Measurements from ENCODE around the gene CXCL9. TPM values are rescaled to one million over a fixed set of nuclear protein-coding genes. Genes with fewer than 3 reads are reported as not detected.
"Not testable (repeated sequence)": the region's sequence is repeated elsewhere in the genome, so short reads cannot be mapped to it uniquely, and the experiment has no call there.

CXCL9 gene
- total RNA-seq, 2 donors from 2014 or later = 1.0 to 2.6 TPM

DNA sequence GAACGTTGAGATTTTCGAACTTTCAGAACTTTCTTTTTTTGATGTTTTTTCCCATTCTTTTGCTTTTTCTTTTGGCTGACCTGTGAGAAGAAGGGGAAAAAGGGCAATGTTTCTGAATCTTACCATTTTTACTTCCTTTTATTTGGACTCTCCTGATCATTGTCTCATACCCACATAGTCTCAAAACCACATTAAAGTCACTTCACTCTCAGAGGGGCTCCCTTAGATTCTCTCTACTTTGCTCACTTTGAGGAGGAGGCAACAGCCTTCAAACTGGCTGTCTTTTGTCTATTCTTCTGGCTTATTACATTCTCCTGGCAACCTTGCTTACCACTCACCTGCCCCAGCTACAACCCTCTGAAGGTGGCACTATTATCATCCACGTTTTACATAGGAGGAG lies 3.7 kb downstream of the CXCL9 start:
- no peak for DNase-seq (ENCODE audit: low spot score)
- Histone ChIP-seq H3K27me3 (no peaks in the 10 kb centered on the region), H3K9me3 (no peaks in the 10 kb centered on the region), H3K36me3 (no peaks in the 10 kb centered on the region), H3K4me3 (no peak overlapping the region), H3K4me1 (peaks cover 0 to 4% of the 10 kb centered on the region in 2 donors), H3K27ac (no peak overlapping the region)
- TF ChIP-seq, protein P1, sequence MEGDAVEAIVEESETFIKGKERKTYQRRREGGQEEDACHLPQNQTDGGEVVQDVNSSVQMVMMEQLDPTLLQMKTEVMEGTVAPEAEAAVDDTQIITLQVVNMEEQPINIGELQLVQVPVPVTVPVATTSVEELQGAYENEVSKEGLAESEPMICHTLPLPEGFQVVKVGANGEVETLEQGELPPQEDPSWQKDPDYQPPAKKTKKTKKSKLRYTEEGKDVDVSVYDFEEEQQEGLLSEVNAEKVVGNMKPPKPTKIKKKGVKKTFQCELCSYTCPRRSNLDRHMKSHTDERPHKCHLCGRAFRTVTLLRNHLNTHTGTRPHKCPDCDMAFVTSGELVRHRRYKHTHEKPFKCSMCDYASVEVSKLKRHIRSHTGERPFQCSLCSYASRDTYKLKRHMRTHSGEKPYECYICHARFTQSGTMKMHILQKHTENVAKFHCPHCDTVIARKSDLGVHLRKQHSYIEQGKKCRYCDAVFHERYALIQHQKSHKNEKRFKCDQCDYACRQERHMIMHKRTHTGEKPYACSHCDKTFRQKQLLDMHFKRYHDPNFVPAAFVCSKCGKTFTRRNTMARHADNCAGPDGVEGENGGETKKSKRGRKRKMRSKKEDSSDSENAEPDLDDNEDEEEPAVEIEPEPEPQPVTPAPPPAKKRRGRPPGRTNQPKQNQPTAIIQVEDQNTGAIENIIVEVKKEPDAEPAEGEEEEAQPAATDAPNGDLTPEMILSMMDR (IDR thresholded peaks at IDR 0.05) = no peak

DNA sequence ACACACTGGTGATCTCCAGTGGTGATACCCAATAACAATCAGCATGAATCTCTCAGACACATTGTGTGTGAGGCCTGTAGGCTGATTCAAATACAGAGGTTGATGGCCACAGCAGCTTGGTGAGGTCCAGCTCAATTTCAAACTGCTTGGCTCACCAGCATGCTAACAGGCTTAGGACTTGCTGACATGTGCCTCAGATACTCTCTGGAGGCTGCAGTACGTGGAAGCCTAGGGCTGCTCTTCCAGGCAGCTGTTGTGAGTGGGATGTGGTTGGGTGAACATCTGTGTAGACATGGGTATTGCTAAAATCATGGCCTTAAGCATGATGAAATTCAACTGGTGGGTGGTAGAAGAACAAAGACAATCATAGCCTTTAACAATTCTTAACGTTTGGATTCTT lies 4.3 kb downstream of the CXCL9 start:
- H3K27ac ChIP-seq = no peak overlapping the region
- TF ChIP-seq, protein P1 (IDR thresholded peaks at IDR 0.05) = no peak
- no peak for DNase-seq (ENCODE audit: low spot score)

DNA sequence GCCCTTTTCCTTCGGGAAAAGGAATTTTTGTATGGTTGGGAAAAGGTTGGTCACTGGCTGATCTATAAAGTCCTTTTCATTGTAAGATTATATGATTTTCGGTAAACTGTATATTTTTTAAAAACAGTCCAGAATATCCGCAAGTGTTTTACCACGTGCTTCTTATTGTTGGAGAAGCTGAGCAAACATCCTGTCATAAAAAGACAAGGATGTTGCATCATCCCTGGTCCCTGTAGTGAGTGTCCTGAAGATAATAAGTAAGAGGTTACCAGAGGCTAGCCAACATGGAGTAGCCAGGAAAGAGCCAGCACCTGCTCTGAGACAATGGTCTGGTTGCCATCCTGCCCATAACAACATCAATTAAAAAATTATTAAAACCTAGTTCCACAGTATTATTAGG lies 5.1 kb downstream of the CXCL9 start:
- H3K27ac ChIP-seq = no peak overlapping the region
- DNase-seq (ENCODE audit: low spot score) = no peak
- no peak overlapping the region for H3K4me3 ChIP-seq

More for the DNA sequence above, 4.3 kb downstream of the CXCL9 start:
- Histone ChIP-seq H3K9me3 (no peaks in the 10 kb centered on the region), H3K4me3 (no peak overlapping the region), H3K27me3 (no peaks in the 10 kb centered on the region), H3K4me1 (peaks cover 0 to 4% of the 10 kb centered on the region in 2 donors), H3K36me3 (no peaks in the 10 kb centered on the region)

DNA sequence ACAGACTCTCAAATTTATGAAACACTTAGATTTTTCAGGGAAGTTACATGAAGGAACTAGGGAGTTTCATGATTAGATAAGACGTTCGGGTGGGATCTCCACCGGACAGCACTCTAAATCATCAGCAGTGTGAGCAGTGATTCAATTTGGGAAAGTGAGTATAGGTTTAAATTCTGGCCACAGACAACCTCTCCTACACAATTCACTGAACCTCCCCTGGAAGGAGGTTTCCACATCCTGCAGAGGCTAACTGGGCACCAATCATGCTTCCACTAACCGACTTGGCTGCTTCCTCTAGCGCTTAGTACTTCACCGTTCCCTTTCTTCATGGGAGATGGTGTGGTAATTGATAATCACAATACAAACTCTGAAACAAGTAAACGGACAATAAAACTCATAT lies 5.6 kb downstream of the CXCL9 start:
- Histone ChIP-seq H3K4me3 (no peak overlapping the region), H3K4me1 (peaks cover 0 to 4% of the 10 kb centered on the region in 2 donors), H3K27me3 (no peaks in the 10 kb centered on the region), H3K36me3 (no peaks in the 10 kb centered on the region), H3K9me3 (no peaks in the 10 kb centered on the region), H3K27ac (no peak overlapping the region)
- TF ChIP-seq, protein P1 (IDR thresholded peaks at IDR 0.05) = no peak
- no peak for DNase-seq (ENCODE audit: low spot score)

More for the DNA sequence above, 5.1 kb downstream of the CXCL9 start:
- Histone ChIP-seq H3K27me3 (no peaks in the 10 kb centered on the region), H3K36me3 (no peaks in the 10 kb centered on the region), H3K9me3 (no peaks in the 10 kb centered on the region), H3K4me1 (peaks cover 0 to 4% of the 10 kb centered on the region in 2 donors)
- TF ChIP-seq, protein P1 (IDR thresholded peaks at IDR 0.05) = no peak

DNA sequence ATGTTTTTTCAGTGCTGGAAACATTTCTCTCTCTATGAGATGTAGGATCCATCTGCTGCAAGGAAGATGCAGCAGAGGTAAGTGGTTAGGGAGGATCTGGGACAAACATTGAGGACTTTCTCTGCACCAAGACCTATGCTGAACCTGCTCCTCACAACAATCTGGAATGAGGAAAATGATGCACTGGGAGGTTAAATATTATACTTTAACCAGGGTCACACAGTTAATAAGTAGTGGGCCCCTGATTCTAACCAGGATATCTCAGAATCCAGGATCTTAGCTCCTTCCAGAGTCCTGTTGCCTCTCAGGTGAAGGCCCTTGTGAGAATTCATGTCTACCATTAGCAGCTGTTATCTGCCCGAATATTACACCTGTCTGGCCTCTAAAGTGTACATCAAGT lies 7.0 kb downstream of the CXCL9 start:
- TF ChIP-seq, protein P1 (IDR thresholded peaks at IDR 0.05) = no peak

DNA sequence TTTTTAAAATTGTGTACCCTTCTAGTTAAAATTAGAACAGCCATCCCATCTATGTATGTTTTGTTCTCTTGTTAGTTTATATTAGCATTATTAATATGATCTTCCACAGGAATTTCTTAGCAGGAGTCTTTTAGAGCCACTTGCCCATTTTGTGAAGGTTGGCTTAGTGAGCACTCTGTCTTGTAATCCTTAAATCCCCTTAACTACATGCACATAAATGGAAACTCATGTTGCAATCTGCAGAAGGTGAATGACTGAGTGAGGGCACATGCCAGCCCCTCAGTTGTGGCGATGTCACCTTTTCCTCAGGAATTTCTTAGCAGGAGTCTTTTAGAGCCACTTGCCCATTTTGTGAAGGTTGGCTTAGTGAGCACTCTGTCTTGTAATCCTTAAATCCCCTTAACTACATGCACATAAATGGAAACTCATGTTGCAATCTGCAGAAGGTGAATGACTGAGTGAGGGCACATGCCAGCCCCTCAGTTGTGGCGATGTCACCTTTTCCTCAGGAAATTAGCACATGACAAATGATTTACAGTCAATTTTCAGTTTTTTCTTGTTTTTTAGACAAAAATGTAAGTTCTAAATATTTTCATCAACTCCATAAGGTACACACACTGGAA lies 8.7 kb downstream of the CXCL9 start:
- not testable (repeated sequence) for H3K36me3 ChIP-seq; DNase-seq (ENCODE audit: low spot score); H3K27ac ChIP-seq; H3K4me3 ChIP-seq; H3K9me3 ChIP-seq; H3K4me1 ChIP-seq; H3K27me3 ChIP-seq

More for the DNA sequence above, 7.0 kb downstream of the CXCL9 start:
- no peak for DNase-seq (ENCODE audit: low spot score)
- Histone ChIP-seq H3K4me3 (no peak overlapping the region), H3K4me1 (peaks cover 0 to 4% of the 10 kb centered on the region in 2 donors), H3K36me3 (no peaks in the 10 kb centered on the region), H3K27ac (no peak overlapping the region), H3K9me3 (no peaks in the 10 kb centered on the region), H3K27me3 (no peaks in the 10 kb centered on the region)
